Keratinocyte (primary cell): ENCODE results near the gene ARMS2. TPM values are rescaled to one million over a fixed set of nuclear protein-coding genes. Genes with fewer than 3 reads are reported as not detected.

Experiments
- DNase-seq: peaks from one replicate; pipeline ENCODE4 v3.0.0-alpha.2; 2011; ENCODE audit warnings: low read depth, missing footprints, low spot score
- FAIRE-seq: peaks from 2 replicates; lab custom pipeline; 2011; peaks lifted over from hg19 to GRCh38; lab: Jason Lieb, UNC
- H2AFZ ChIP-seq: 2 replicates; pipeline ENCODE4 v1.6.0; 2012; ENCODE audit warnings: low read length, control low read depth, inconsistent platforms; ENCODE audit not compliant: control insufficient read depth
- H3K27ac ChIP-seq: 2 replicates; pipeline ENCODE4 v1.5.1; 2011; ENCODE audit warnings: low read length; ENCODE audit not compliant: control insufficient read depth, insufficient read depth
- H3K27me3 ChIP-seq: 3 replicates; pipeline ENCODE4 v1.6.0; 2011; ENCODE audit warnings: low read length; ENCODE audit not compliant: control insufficient read depth, insufficient read depth; ENCODE audit errors: extremely low read depth
- H3K36me3 ChIP-seq, 2 experiments: 2 replicates in 1 of 2; 3 replicates in 1 of 2; pipeline ENCODE4 v1.5.1; 2011; ENCODE audit warnings: low read length in 2 of 2, mild to moderate bottlenecking in 1 of 2; ENCODE audit not compliant: control insufficient read depth in 2 of 2, insufficient read depth in 2 of 2; ENCODE audit errors: extremely low read depth in 1 of 2
- H3K4me1 ChIP-seq: 3 replicates; pipeline ENCODE4 v1.5.1; 2011; ENCODE audit warnings: low read length; ENCODE audit not compliant: control insufficient read depth, insufficient read depth; ENCODE audit errors: extremely low read depth
- H3K4me2 ChIP-seq: 3 replicates; pipeline ENCODE4 v1.6.0; 2011; ENCODE audit warnings: low read depth, low read length; ENCODE audit not compliant: control insufficient read depth, insufficient read depth; ENCODE audit errors: extremely low read depth
- H3K4me3 ChIP-seq, 3 experiments: fragments of 200-600 bp in 1 of 3; sonication (generic) in 1 of 3; 2 replicates in 2 of 3; 3 replicates in 1 of 3; pipeline ENCODE4 v1.5.1; 2011 to 2016; ENCODE audit warnings: low read length in 3 of 3, mild to moderate bottlenecking in 3 of 3, control low read depth in 2 of 3, inconsistent platforms in 1 of 3, low read depth in 1 of 3, mixed read lengths in 1 of 3, mixed run types in 1 of 3, moderate library complexity in 1 of 3; ENCODE audit not compliant: control insufficient read depth in 2 of 3, insufficient read depth in 2 of 3; ENCODE audit errors: extremely low read depth in 1 of 3
- H3K79me2 ChIP-seq: 2 replicates; pipeline ENCODE4 v1.6.0; 2012; ENCODE audit warnings: low read length; ENCODE audit not compliant: control insufficient read depth, insufficient read depth
- H3K9ac ChIP-seq: 3 replicates; pipeline ENCODE4 v1.6.0; 2011; ENCODE audit warnings: low read length; ENCODE audit not compliant: control insufficient read depth, insufficient read depth; ENCODE audit errors: extremely low read depth
- H3K9me1 ChIP-seq: 3 replicates; pipeline ENCODE4 v1.6.0; 2011; ENCODE audit warnings: low read length; ENCODE audit not compliant: control insufficient read depth, insufficient read depth; ENCODE audit errors: extremely low read depth
- H3K9me3 ChIP-seq: 2 replicates; pipeline ENCODE4 v1.5.1; 2012; ENCODE audit warnings: low read depth, low read length; ENCODE audit not compliant: control insufficient read depth
- H4K20me1 ChIP-seq: 3 replicates; pipeline ENCODE4 v1.6.0; 2011; ENCODE audit warnings: low read length; ENCODE audit not compliant: control insufficient read depth, insufficient read depth; ENCODE audit errors: extremely low read depth
- CTCF ChIP-seq, 3 experiments: IDR thresholded peaks in 1 of 3; conservative IDR thresholded peaks in 1 of 3; optimal IDR thresholded peaks in 1 of 3; 2 replicates in 2 of 3; 3 replicates in 1 of 3; pipeline versions ENCODE3 to v1.5.1; 2011; ENCODE audit warnings: low read length in 3 of 3, mild to moderate bottlenecking in 3 of 3, moderate library complexity in 2 of 3, control low read depth in 1 of 3, inconsistent platforms in 1 of 3; ENCODE audit not compliant: insufficient read depth in 2 of 3; ENCODE audit errors: extremely low read depth in 1 of 3
- EZH2 ChIP-seq: IDR thresholded peaks from one replicate; pipeline ENCODE4 v1.6.1; 2012; ENCODE audit warnings: inconsistent platforms, mild to moderate bottlenecking, low read length, moderate library complexity
- dilution Hi-C: fragments of 300-500 bp; cut with MboI; formaldehyde crosslinking; loops from one replicate; pipeline ENCODE4 v1.7.0; 2020; ENCODE audit warnings: low sequenced_read_pairs; ENCODE audit not compliant: extremely low pct_ligation_motif_present
- polyA plus RNA-seq, 5 experiments: library from polyadenylated mRNA; depleted of rRNA in 3 of 5; stranded (reverse) in 3 of 5; stranded (forward) in 1 of 5; unstranded in 1 of 5; fragments of >200 nt; gene quantifications; 1 replicate in 1 of 5; 2 replicates in 3 of 5; 3 replicates in 1 of 5; pipeline versions ENCODE4 v1.2.1 to v1.2.3, GENCODE V29; 2011 to 2012; ENCODE audit warnings: missing spikeins in 2 of 5, low read depth in 1 of 5, low replicate concordance in 1 of 5

Gene ARMS2
- polyA plus RNA-seq, 1 donor (not counting 4 experiments of a cell fraction or from before 2014, with no cell fraction given), result 0.08 TPM

- FAIRE-seq, result no peak
- dilution Hi-C loops, result no loop called here
- no peak overlapping the region for H3K9ac ChIP-seq
These were observed 15.4 kb downstream of the ARMS2 start for GRCh38 chr10:122469848-122470247.

GRCh38 chr10:122471531-122472177 is 17.2 kb downstream of the ARMS2 start:
- Histone ChIP-seq H3K9ac (no peak overlapping the region), H3K36me3 (peaks cover 5 to 10% of the 10 kb centered on the region in 2 experiments), H3K4me3 (no peak overlapping the region), H3K79me2 (peaks cover 59% of the 10 kb centered on the region), H3K4me1 (peaks cover 70% of the 10 kb centered on the region), H3K4me2 (peak overlapping the region; percentile 31), H4K20me1 (peaks cover 7% of the 10 kb centered on the region), H3K27ac (peak overlapping the region; percentile 5), H3K9me1 (peaks cover 3% of the 10 kb centered on the region), H3K9me3 (no peaks in the 10 kb centered on the region), H2AFZ (no peak overlapping the region), H3K27me3 (peaks cover 2% of the 10 kb centered on the region)
- FAIRE-seq, result peak; percentile 34
- no peak for DNase-seq
- dilution Hi-C loops, result no loop called here
- TF ChIP-seq CTCF (optimal IDR thresholded peaks at IDR 0.05 in 1 of 3, IDR thresholded peaks at IDR 0.05 in 1 of 3, conservative IDR thresholded peaks at IDR 0.05 in 1 of 3; ENCODE audit: extremely low read depth in 1 of 3, insufficient read depth in 2 of 3, low read length in 3 of 3) (no peak), EZH2 (no peak)

More at GRCh38 chr10:122469848-122470247, 15.4 kb downstream of the ARMS2 start:
- Histone ChIP-seq H3K27ac (peak overlapping the region; percentile 71), H3K9me3 (no peaks in the 10 kb centered on the region), H3K4me2 (peak overlapping the region; percentile 73), H3K4me1 (peaks cover 58% of the 10 kb centered on the region), H3K4me3 (no peak overlapping the region), H2AFZ (no peak overlapping the region), H4K20me1 (peaks cover 4% of the 10 kb centered on the region), H3K36me3 (peaks cover 5 to 15% of the 10 kb centered on the region in 2 experiments), H3K79me2 (peaks cover 70% of the 10 kb centered on the region), H3K27me3 (peaks cover 2% of the 10 kb centered on the region), H3K9me1 (no peaks in the 10 kb centered on the region)
- TF ChIP-seq CTCF (optimal IDR thresholded peaks at IDR 0.05 in 1 of 3, IDR thresholded peaks at IDR 0.05 in 1 of 3, conservative IDR thresholded peaks at IDR 0.05 in 1 of 3; ENCODE audit: extremely low read depth in 1 of 3, insufficient read depth in 2 of 3, low read length in 3 of 3) (no peak), EZH2 (no peak)
- DNase-seq, result no peak
